Ramos (cell line): ENCODE measurements around the gene RYR1.

Source experiments
- in situ Hi-C: fragments of 300-500 bp; cut with MboI; formaldehyde crosslinking; loops from one replicate; pipeline ENCODE4 v1.14.3; 2022; ENCODE audit warnings: low sequenced_read_pairs; ENCODE audit not compliant: unreplicated experiment

The RYR1 gene

DNA sequence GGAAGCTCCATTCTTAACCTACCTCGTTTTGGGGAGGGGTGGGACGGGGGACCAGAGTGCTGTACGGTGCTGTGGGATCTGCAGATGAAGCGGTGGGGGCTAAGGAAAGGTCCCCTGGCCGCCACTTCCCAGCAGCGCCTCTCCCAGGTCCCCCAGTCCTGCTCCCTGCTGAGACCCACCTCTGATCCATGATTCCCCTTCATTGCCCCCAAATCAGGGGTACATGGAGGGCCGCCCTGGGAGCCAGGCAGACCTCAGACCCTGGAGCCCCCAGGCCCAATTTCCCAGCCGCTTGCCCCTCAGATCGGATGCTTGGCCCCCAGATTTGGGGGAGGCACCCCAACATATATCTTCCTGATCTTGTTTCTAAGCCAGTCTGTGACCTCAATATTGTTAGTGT lies 34.4 kb upstream of the RYR1 start:
- in situ Hi-C loops, result no loop called here

DNA sequence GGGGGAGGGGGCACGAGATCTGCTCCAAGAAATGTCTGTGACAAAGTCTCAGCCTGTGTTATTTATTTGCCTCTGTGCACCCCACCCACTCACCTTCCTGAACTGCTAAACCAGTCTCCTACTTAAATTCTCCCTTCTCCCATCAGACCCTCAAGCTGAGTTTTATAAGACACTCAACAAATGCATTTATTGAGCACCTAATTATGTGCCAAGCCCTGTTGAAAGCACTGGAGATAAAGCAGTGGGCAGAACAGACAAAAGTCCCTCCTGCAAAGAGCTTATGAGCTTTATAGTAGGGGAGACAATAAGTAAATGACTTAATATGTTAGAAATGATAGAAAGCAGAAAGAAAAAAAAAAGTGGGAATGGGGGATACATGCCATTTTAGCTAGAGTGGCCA lies 34.0 kb upstream of the RYR1 start:
- in situ Hi-C loops, result no loop called here

DNA sequence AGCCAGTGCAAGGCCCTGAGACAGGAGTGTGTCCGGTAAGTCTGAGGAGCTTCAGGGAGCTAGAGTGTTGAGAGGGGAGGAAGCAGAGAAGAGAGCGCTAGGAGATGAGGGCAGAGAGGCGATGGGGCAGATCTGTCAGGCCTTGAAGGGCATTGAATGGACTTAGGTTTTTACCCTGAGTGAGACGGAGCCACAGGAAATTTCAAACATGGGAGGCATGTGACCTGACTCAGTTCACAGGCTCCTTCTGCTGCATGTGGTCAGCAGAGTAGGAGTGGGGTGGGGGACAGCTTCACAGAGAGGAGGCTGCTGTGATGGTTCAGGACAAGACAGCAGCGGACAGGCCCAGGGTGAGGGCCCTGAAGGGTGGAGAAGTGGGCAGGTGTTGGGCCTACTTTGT lies 33.1 kb upstream of the RYR1 start:
- in situ Hi-C loops, result loop anchor here (25.0 kb wide), 1 partner anchor 537 kb away; the partner anchor contains the start of genes MRPS12 and SARS2

DNA sequence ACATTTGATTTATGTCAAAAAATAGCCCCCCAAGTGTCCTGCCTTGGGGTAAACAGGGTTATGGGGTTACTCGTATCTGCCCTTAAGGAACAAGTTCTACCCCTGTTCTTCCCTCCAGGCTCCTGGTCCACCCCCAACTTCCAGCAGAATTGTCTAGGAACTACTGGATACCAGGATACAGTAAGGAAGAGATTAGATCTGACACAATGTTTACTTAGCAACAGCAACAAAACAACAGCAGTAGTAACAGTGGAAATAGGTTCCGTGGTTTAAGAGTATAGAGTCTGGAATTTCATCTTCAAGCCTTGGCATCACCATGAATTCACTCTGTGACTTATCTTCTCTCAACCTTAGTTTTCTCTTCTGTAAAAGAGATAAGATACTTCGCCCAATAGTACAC lies 32.3 kb upstream of the RYR1 start:
- in situ Hi-C loops, result loop anchor here (25.0 kb wide), 1 partner anchor 536 kb away; the partner anchor contains the start of genes MRPS12 and SARS2

DNA sequence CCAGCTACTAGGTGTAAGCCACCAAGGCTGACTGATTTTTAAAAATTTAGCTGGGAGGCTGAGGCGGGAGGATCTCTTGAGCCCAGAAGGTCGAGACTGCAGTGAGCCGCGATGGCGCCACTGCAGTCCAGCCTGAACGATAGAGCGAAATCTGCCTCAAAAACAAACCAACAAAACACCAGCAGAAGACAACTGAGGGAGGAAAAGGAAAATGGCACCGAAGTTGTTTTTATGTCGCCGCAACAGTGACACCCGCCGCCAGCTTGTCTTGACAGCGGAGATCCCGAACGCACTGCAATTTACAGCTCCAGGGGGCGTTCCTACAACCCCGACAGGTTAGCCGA lies 30.9 kb upstream of the RYR1 start:
- in situ Hi-C loops, result loop anchor here (25.0 kb wide), 1 partner anchor 535 kb away; the partner anchor contains the start of genes MRPS12 and SARS2

DNA sequence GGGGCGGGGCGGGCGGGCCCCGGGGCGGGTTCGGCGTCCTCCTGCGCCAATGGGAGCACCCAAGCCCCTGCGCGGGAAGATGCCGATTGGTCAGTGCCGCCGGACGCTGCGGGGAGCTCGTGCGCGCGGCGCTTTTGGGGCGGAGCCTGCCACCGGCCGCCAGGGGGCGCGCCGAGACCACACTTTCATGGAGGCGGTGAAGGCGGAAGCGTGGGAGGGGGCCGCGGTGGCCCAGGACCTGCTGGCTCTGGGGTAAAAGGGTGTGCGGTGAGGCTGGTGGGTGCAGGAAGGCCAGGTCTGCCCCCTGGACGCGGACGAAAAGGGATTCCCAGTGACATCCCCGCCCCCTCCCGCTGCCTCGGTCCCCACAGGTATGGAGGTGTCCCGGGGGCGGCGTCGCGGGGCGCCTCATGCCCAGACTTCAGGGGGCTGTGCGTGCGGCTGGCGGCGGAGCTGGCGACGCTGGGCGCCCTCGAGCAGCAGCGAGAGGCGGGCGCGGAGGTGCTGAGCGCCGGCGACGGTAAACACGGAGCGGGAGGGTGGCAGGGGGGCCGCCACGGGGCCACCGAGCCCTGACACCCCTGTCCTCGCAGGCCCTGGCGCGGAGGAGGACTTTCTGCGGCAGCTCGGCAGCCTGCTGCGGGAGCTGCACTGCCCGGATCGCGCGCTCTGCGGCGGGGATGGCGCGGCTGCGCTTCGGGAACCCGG lies 30.4 kb upstream of the RYR1 start, which contains the start of gene FAM98C:
FAM98C (plus strand) TSS at position 127 of the 708 bp plus-strand sequence; CDS start at position 188, 61 bp downstream.
- in situ Hi-C loops, result loop anchor here (25.0 kb wide), 1 partner anchor 534 kb away; the partner anchor contains the start of genes MRPS12 and SARS2

DNA sequence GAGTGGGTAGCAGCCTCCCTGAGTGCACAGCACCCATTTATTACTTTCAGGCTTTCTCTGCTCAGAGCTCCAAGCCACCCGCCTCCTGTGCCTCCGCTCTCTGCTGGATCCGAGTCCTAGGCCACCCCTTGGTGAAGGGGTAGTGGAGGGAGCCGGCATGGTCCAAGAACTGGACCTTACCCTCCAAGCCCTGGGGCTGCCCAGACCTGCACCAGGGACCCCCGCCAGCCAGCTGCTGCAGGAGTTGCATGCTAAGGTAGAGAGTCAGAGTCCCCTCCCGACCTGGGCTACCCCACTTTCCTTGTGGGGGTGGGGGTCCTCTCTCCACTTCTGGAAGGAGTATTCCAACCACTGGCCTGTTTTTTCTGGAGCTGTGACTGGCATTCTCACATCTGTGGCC lies 28.6 kb upstream of the RYR1 start:
- in situ Hi-C loops, result loop anchor here (25.0 kb wide), 1 partner anchor 532 kb away; the partner anchor contains the start of genes MRPS12 and SARS2

DNA sequence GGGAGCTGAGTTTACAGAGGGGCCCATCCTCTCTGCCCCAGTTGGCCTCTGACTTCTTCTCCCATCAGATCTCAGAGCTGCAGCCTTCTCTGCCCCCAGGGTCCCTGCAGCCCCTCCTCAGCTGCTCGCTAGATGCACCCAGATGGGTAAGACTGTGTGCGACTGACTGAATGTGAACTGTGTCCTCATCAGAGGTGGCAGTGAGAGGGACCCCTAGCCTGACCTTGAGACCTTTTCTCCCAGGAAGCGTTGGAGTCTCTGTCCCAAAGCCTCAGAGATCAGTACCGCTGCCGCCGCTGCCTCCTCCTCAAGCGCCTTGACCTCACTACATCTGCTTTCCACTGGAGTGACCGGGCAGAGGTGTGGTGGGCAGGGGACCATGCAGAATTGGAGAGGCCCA lies 28.2 kb upstream of the RYR1 start:
- in situ Hi-C loops, result loop anchor here (25.0 kb wide), 1 partner anchor 532 kb away; the partner anchor contains the start of genes MRPS12 and SARS2

DNA sequence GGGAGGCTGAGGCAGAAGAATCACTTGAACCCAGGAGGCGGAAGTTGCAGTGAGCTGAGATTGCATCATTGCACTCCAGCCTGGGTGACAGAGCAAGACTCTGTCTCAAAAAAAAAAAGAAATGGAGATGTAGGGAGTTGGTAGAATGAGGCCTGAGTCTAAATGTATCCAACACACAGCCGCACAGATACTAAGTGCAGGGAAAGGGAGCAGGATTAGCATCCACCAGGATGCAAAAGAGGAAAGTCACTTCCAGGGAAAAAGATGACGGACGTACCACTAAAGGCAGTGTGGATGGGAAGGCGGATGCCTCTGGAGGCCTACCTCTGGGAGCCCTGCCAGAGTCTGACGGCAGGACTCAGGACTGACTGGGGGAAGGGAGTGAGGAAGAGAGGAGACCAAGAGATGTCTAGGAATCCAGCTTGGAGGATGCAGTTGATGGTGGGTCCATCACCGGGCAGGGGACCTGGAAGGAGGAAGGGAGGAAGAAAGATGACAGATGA lies 23.8 kb upstream of the RYR1 start:
- in situ Hi-C loops, result loop anchor here (25.0 kb wide), 1 partner anchor 528 kb away; the partner anchor contains the start of genes MRPS12 and SARS2

DNA sequence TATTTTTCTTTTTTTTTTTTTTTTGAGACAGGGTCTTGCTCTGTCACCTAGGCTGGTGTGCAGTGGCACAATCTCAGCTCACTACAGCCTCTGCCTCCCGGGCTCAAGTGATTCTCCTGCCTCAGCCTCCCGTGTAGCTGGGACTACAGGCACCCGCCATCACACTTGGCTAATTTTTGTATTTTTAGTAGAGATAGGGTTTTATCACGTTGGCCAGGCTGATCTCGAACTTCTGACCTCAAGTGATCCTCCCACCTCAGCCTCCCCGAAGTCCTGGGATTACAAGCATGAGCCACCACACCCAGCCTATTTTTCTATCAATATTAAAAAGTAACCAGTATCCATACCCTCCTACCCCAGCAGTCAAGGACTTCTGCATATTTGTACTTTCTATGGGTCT lies 23.1 kb upstream of the RYR1 start:
- in situ Hi-C loops, result loop anchor here (25.0 kb wide), 1 partner anchor 527 kb away; the partner anchor contains the start of genes MRPS12 and SARS2

DNA sequence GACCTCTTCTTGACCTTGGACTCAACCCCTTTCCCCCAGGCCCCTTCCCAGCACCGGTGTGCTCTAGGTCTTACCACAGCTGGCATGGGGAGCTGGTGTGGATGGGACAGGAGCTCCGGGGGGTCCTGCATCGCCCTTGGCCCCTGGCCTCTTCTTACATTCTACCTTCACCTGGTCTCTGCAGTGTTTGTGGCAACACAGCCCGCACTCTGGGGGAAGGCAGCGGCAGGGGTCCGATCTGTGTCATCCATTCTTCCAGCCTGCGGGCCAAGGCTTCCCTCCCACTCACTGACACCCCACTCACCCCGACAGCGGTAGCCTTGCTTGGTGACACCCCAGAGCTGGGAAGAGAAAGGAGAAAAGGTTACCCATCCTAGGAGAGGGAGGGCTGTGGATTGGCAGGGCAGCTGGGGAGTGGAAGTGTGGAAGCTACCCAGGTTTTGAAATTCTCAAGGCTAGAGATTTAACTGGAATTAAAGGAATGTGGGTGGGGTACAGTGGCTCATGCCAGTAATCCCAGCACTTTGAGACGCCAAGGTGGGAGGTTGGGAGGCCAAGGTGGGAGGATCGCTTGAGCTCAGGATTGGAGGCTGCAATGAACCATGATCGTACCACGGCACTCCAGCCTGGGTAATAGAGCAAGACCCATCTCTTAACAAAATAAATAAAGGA lies 22.3 kb upstream of the RYR1 start:
- in situ Hi-C loops, result loop anchor here (25.0 kb wide), 1 partner anchor 526 kb away; the partner anchor contains the start of genes MRPS12 and SARS2

DNA sequence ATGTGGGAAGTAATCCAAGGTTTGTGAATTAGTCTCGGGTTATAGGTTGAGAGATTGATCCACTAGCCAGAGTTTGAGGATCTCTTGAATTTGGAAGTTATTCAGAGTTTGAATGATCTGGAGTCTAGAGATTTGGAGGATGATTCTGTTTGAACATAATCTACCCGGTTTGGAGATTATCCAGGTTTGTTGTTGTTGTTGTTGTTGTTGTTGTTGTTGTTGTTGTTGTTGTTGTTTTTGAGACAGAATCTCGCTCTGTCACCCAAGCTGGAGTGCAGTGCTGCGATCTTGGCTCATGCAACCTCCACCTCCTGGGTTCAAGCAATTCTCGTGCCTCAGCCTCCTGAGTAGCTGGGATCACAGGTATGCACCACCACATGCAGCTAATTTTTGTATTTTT lies 21.6 kb upstream of the RYR1 start:
- in situ Hi-C loops, result loop anchor here (25.0 kb wide), 1 partner anchor 525 kb away; the partner anchor contains the start of genes MRPS12 and SARS2

DNA sequence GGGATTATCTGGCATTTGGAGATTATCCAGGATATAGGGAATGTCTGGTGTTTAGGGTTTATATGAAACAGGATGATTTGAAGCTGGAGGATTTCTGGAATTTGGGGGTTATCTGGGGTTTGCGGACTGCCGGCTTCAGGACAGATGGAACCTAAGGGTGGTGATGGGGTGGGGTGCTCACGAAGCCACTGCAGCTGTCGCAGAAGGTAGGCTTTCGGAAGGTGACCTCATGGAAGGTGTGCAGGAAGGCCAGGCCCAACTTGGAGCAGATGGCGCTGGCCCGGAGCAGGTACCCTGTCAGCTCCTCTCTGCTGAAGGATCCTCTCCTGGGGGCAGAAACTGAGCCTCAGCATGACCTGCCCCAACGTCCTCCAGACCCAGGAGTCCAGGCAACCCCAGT lies 21.0 kb upstream of the RYR1 start:
- in situ Hi-C loops, result loop anchor here (25.0 kb wide), 1 partner anchor 525 kb away; the partner anchor contains the start of genes MRPS12 and SARS2

DNA sequence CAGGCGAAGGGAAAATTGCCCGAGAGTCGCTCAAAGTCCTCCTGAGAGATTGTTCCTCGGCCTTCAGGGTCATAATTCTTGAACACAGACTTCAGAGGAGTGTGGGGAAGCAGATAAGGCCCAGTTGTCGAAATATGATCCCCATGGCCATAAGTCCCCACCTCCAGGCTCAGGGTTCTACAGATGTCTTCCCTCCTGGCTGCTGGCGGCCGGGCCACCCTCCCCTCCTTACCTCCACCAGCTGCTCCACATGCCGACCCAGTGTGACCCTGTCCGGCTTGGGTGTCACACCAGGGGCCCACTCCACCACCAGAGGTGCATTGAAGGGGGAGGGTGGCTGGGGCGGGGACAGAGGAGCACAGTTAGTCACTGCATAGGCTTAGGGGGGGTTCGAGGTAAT lies 20.5 kb upstream of the RYR1 start:
- in situ Hi-C loops, result loop anchor here (25.0 kb wide), 1 partner anchor 524 kb away; the partner anchor contains the start of genes MRPS12 and SARS2

DNA sequence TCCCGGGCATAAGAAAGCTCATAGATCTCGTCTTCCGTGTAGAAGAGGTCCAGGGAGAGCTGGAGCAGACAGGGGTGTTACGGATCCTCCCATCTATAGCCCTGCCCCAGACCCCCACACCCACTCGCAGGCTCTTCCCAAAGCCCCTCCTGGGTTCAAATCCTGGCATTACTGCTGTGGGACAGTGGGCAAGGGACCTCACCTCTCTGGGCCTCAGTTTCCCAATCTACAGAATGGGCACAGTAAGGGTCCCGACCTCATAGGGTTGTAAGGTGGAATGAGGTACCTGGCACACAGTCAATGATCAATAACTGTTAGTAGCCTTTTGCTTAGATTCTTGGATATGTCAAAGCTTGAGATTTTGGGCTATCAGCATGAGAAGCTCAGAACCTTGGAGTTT lies 20.1 kb upstream of the RYR1 start:
- in situ Hi-C loops, result loop anchor here (25.0 kb wide), 1 partner anchor 524 kb away; the partner anchor contains the start of genes MRPS12 and SARS2

DNA sequence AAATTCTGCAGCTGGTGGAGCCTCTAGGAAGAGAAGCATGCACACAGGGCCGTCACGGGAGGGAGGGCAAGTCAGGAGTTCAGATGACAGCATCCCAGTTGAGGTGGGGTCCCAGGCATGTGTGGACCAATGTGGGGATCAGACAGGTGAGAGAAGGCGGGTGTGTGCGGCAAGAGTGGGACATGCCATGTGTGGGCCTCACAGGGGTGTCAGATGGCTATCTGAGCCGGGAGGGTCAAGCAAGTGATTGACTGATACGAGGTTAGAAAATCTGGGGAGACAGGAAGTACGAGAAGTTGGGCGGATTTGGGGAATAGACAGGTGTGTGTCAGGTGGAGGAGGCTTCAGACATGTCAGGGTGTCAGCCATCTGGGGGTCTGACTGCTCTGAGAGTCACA lies 16.3 kb upstream of the RYR1 start:
- in situ Hi-C loops, result loop anchor here (25.0 kb wide), 1 partner anchor 520 kb away; the partner anchor contains the start of genes MRPS12 and SARS2

DNA sequence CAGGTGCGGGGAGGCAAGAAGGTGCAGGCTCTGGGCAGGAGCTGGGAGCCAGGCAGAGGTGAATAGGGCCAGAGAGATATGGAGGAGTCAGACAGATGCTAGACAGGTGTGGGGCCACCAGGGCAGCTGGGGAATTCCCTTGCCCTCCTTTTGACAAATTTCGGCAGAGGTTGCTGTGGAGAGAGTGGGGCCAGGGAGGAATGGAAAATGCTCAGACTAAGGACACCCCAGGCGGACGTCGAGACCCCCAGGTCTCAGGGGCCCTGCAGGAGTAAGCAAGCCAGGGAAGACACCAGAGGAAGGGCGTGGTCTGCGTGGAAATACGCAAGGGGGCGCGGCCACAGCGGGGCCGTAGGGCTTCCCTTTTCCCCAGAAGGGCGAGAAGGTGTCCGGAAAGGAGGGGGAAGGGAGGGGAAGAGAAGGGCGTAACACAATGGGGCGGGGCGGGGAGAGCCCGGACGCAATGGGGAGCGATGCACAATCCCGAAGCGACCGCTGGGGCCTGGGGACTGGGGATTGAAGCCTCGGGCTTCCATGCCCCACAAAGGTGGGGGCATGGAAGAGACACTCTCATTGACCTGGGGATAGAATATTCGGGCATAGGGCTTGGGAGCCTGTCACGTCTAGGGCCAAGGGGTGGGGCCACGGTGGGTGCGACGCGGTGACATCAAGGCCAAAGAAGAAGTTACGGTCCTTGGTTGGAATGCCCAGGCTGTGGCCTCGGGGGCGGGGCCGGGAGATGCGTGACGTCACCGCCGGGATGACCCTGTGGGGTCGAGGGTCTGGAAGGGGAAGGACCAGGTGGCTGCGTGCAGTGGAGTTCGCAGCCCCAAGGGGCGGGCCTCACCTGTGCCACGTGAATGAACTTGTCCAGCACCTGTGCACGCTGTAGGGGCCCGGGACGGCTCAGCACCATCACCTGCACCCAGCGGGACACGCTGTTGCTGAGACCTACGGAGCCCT lies 15.7 kb upstream of the RYR1 start:
- in situ Hi-C loops, result loop anchor here (25.0 kb wide), 1 partner anchor 519 kb away; the partner anchor contains the start of genes MRPS12 and SARS2

DNA sequence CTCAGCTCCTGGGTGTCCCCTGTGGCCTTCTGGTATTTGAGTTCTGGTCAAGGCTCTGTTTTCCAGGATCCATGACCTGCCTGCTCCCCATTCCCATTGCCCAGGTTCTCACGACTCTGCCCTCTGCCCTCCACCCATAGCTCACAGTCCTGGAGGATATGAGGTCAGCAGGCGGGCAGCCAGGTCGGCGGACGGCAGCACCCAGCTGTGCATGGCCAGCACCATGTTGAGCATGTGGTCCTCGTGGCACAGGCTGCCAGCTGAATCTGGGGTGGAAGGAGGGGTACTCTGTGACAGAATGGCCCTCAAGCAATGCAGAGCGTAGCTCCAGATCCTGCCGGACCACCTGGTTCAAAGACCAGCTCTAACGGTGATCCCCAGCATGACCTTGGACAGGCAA lies 12.6 kb upstream of the RYR1 start:
- in situ Hi-C loops, result loop anchor here (25.0 kb wide), 1 partner anchor 516 kb away; the partner anchor contains the start of genes MRPS12 and SARS2

DNA sequence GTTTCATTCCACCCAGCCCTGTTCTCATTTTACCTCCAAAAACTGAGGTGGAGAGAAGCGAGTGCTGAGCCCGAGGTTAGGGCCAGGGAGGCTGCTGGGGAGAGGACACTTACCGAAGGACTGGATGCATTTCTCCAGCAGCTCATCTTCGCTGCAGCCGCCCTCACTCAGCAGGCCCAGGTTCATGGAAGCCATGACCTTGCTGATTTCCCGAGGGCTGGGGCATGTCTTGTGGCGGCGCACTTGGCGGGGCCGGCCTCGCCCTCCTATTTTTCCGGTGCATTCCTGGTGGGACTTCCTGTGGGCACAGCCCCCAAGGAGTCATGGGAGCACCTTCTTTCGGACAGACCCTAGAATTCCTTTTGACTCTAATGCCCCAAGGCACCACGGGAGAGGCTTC lies 11.6 kb upstream of the RYR1 start:
- in situ Hi-C loops, result loop anchor here (25.0 kb wide), 1 partner anchor 515 kb away; the partner anchor contains the start of genes MRPS12 and SARS2
